SK-N-SH (cell line): ENCODE measurements around the gene LRRC37B.

Experiments used
- CTCF ChIP-seq: fragments of 200-600 bp; sonication (generic); IDR thresholded peaks from 2 replicates; pipeline ENCODE4 v1.6.1; 2017; ENCODE audit warnings: antibody characterized with exemption, mild to moderate bottlenecking, moderate library complexity
- EP300 ChIP-seq, 2 experiments: IDR thresholded peaks; 2 replicates each; pipeline versions ENCODE4 v1.4.0 to v1.6.1; 2012; ENCODE audit warnings: borderline replicate concordance in 1 of 2, low read depth in 1 of 2, low read length in 1 of 2
- GABPA ChIP-seq: IDR thresholded peaks from 2 replicates; pipeline ENCODE4 v1.4.0; 2012; ENCODE audit warnings: low read depth, mild to moderate bottlenecking
- JUND ChIP-seq: IDR thresholded peaks from 2 replicates; pipeline ENCODE4 v1.4.0; 2012
- MAX ChIP-seq: IDR thresholded peaks from 2 replicates; pipeline ENCODE4 v1.4.0; 2012; ENCODE audit warnings: low read depth
- POLR2AphosphoS5 ChIP-seq: IDR thresholded peaks from 2 replicates; pipeline ENCODE4 v1.6.1; 2012; ENCODE audit warnings: low read depth, low read length
- RAD21 ChIP-seq: IDR thresholded peaks from 2 replicates; pipeline ENCODE4 v1.6.1; 2012; ENCODE audit warnings: mild to moderate bottlenecking, low read length
- RCOR1 ChIP-seq: fragments of 150-350 bp; IDR thresholded peaks from 2 replicates; pipeline ENCODE4 v1.6.1; 2017; ENCODE audit warnings: antibody characterized with exemption, low read length
- REST ChIP-seq: IDR thresholded peaks from 2 replicates; pipeline ENCODE4 v1.6.1; 2012; ENCODE audit warnings: mild to moderate bottlenecking, low read depth, low read length, moderate library complexity
- RXRA ChIP-seq: IDR thresholded peaks from 2 replicates; pipeline ENCODE4 v1.4.0; 2012; ENCODE audit warnings: low read depth, mild to moderate bottlenecking, borderline replicate concordance
- ZBTB33 ChIP-seq: IDR thresholded peaks from 2 replicates; pipeline ENCODE4 v1.4.0; 2012; ENCODE audit warnings: low read depth, borderline replicate concordance

GRCh38 chr17:32016231-32016630, 9.0 kb downstream of the LRRC37B start:
- TF ChIP-seq EP300 (IDR thresholded peaks at IDR 0.05; ENCODE audit: borderline replicate concordance in 1 of 2, low read depth in 1 of 2, low read length in 1 of 2): no peak
- TF ChIP-seq CTCF: no peak
- TF ChIP-seq REST: no peak
- no peak for TF ChIP-seq POLR2AphosphoS5
- no peak for TF ChIP-seq RCOR1
- TF ChIP-seq RAD21: no peak
- TF ChIP-seq JUND: no peak
- no peak for TF ChIP-seq ZBTB33
- no peak for TF ChIP-seq GABPA
- TF ChIP-seq MAX: no peak
- no peak for TF ChIP-seq RXRA
